ENCODE measurements around the gene WASHC2A.
"Not testable (repeated sequence)": the region's sequence is repeated elsewhere in the genome, so short reads cannot be mapped to it uniquely, and the experiment has no call there.

Gene WASHC2A

GRCh38 chr10:50061548-50061947 lies 6.2 kb upstream of the WASHC2A start:
- not testable (repeated sequence) for DNase-seq (ENCODE audit: low read depth)

GRCh38 chr10:50063100-50063499 lies 4.7 kb upstream of the WASHC2A start:
- no peak for DNase-seq (ENCODE audit: low read depth)

GRCh38 chr10:50068352-50068659 lies 552 bp downstream of the WASHC2A start:
- DNase-seq (ENCODE audit: low read depth) = not testable (repeated sequence)

GRCh38 chr10:50075139-50075538 lies 7.4 kb downstream of the WASHC2A start:
- not testable (repeated sequence) for DNase-seq (ENCODE audit: low read depth)

- not testable (repeated sequence) for DNase-seq (ENCODE audit: low read depth)
Observed at GRCh38 chr10:50075544-50075943, 7.8 kb downstream of the WASHC2A start.

- DNase-seq (ENCODE audit: low read depth) = not testable (repeated sequence)
Observed at GRCh38 chr10:50091304-50091703, 23.6 kb downstream of the WASHC2A start.

- DNase-seq (ENCODE audit: low read depth) = not testable (repeated sequence)
Observed at GRCh38 chr10:50092928-50093327, 25.2 kb downstream of the WASHC2A start.

- not testable (repeated sequence) for DNase-seq (ENCODE audit: low read depth)
Observed at GRCh38 chr10:50094630-50095029, 26.9 kb downstream of the WASHC2A start.

GRCh38 chr10:50095402-50095801 lies 27.6 kb downstream of the WASHC2A start:
- not testable (repeated sequence) for DNase-seq (ENCODE audit: low read depth)

GRCh38 chr10:50096722-50097121 lies 29.0 kb downstream of the WASHC2A start:
- not testable (repeated sequence) for DNase-seq (ENCODE audit: low read depth)

- not testable (repeated sequence) for DNase-seq (ENCODE audit: low read depth)
Observed at GRCh38 chr10:50098645-50099044, 30.9 kb downstream of the WASHC2A start.

GRCh38 chr10:50101139-50101582 lies 33.4 kb downstream of the WASHC2A start:
- DNase-seq (ENCODE audit: low read depth) = not testable (repeated sequence)

- not testable (repeated sequence) for DNase-seq (ENCODE audit: low read depth)
Observed at GRCh38 chr10:50101747-50102146, 34.0 kb downstream of the WASHC2A start.

GRCh38 chr10:50102267-50102666 lies 34.5 kb downstream of the WASHC2A start:
- not testable (repeated sequence) for DNase-seq (ENCODE audit: low read depth)

- DNase-seq (ENCODE audit: low read depth) = not testable (repeated sequence)
Observed at GRCh38 chr10:50108999-50109698, 41.4 kb downstream of the WASHC2A start.

GRCh38 chr10:50112419-50113112 lies 44.8 kb downstream of the WASHC2A start:
- not testable (repeated sequence) for DNase-seq (ENCODE audit: low read depth)

- DNase-seq (ENCODE audit: low read depth) = not testable (repeated sequence)
Observed at GRCh38 chr10:50126765-50127164, 59.0 kb downstream of the WASHC2A start.

- DNase-seq (ENCODE audit: low read depth) = not testable (repeated sequence)
Observed at GRCh38 chr10:50127770-50128292, 60.1 kb downstream of the WASHC2A start.

- DNase-seq (ENCODE audit: low read depth) = not testable (repeated sequence)
Observed at GRCh38 chr10:50131245-50131965, 63.7 kb downstream of the WASHC2A start.

GRCh38 chr10:50132322-50132721 lies 64.6 kb downstream of the WASHC2A start:
- not testable (repeated sequence) for DNase-seq (ENCODE audit: low read depth)

GRCh38 chr10:50132841-50133240 lies 65.1 kb downstream of the WASHC2A start:
- not testable (repeated sequence) for DNase-seq (ENCODE audit: low read depth)

GRCh38 chr10:50143512-50144174 lies 75.9 kb downstream of the WASHC2A start:
- DNase-seq (ENCODE audit: low read depth) = not testable (repeated sequence)

All from fibroblast of gingiva (primary cell).